Subcutaneous abdominal adipose tissue (tissue), 5 donors: Measurements from ENCODE around the gene COL6A1.

Source experiments
- H3K27ac ChIP-seq: one replicate; pipeline ENCODE4 v1.7.0; 2013; ENCODE audit warnings: low read depth, mild to moderate bottlenecking, inconsistent platforms, low read length, moderate library complexity
- H3K27me3 ChIP-seq, 5 donors: one replicate each; pipeline ENCODE4 v1.7.0; 2013; ENCODE audit warnings: low read length in 5 of 5, inconsistent platforms in 1 of 5; ENCODE audit not compliant: control insufficient read depth in 5 of 5, insufficient read depth in 4 of 5
- H3K36me3 ChIP-seq, 5 donors: one replicate each; pipeline ENCODE4 v1.7.0; 2013; ENCODE audit warnings: low read length in 5 of 5; ENCODE audit not compliant: control insufficient read depth in 5 of 5, insufficient read depth in 5 of 5
- H3K4me1 ChIP-seq, 5 donors: one replicate each; pipeline ENCODE4 v1.7.0; 2013; ENCODE audit warnings: low read length in 5 of 5, mild to moderate bottlenecking in 3 of 5, moderate library complexity in 1 of 5; ENCODE audit not compliant: control insufficient read depth in 5 of 5, insufficient read depth in 5 of 5
- H3K4me3 ChIP-seq, 5 donors: one replicate each; pipeline ENCODE4 v1.7.0; 2013; ENCODE audit warnings: low read length in 5 of 5, low read depth in 1 of 5
- H3K9ac ChIP-seq, 5 donors: one replicate each; pipeline ENCODE4 v1.7.0; 2013; ENCODE audit warnings: low read length in 5 of 5, mild to moderate bottlenecking in 4 of 5, moderate library complexity in 3 of 5
- H3K9me3 ChIP-seq, 5 donors: one replicate each; pipeline ENCODE4 v1.7.0; 2013; ENCODE audit warnings: low read length in 5 of 5; ENCODE audit not compliant: control insufficient read depth in 5 of 5
- donor health status: healthy.
- donor health status: healthy.
- donor health status: healthy.
- donor health status: healthy.
- donor health status: healthy.

The COL6A1 gene

DNA sequence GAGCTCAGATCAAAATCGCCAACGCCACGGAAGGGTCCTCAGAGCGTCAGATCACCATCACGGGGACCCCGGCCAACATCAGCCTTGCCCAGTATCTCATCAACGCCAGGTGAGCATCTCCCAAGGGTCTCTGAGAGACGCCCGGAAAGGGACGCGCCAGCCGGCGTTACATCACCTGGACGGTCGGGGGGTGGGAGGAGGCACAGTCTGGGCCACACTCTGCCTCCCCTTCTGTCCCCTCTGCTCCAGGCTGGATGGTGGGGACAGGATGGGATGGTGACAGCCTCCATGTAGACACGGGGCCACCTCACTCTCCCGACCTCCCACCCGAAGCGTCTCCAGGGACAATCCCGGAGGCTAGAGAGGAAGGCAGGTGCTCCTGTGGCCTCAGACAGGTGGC is 41.5 kb upstream of the COL6A1 start:
- Histone ChIP-seq H3K27ac (no peak overlapping the region), H3K9me3 (peaks cover 0 to 13% (median 5%) of the 10 kb centered on the region in 5 donors), H3K36me3 (peaks cover 0 to 4% (median 0%) of the 10 kb centered on the region in 5 donors), H3K4me3 (no peak overlapping the region), H3K9ac (no peak overlapping the region), H3K4me1 (no peaks in the 10 kb centered on the region), H3K27me3 (no peaks in the 10 kb centered on the region)

DNA sequence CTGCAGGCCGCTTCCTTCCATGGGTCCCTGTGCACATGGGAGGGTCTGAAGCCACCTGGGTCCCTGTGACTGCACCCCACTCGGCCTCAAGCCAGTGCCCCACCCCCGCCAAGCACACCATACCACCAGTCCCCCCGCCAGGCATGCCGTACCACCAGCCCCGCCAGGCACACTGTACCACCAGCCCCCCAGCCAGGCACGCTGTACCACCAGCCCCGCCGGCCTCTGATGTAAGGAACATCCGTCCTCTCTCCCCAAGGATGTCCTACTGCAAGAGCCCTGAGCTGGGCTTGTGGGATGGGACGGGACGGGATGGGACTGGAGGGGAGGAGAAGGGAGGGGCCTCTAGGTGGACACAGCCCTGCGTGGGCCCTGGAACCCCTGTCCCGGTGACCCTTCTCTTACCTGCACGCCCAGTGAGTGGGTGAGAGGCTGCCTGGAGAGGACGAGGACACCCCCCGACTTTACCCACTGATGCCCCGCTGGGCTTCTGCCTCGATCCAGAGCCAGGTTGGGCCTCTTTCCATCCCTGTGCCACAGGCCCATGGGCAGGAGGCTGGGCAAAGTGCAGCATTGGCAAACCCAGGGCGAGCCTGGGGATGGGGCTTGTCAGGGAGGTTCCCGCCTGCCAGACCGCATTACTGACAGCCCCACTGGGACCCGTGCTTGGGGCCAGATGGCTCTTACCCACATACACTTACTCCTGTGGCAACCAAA is 40.8 kb upstream of the COL6A1 start:
- H3K27ac ChIP-seq, result no peak overlapping the region
- H3K9ac ChIP-seq, result no peak overlapping the region
- H3K36me3 ChIP-seq, result peaks cover 0 to 3% (median 0%) of the 10 kb centered on the region in 5 donors
- no peak overlapping the region for H3K4me3 ChIP-seq
- H3K9me3 ChIP-seq, result peaks cover 0 to 6% (median 5%) of the 10 kb centered on the region in 5 donors
- no peaks in the 10 kb centered on the region for H3K4me1 ChIP-seq
- H3K27me3 ChIP-seq, result no peaks in the 10 kb centered on the region

DNA sequence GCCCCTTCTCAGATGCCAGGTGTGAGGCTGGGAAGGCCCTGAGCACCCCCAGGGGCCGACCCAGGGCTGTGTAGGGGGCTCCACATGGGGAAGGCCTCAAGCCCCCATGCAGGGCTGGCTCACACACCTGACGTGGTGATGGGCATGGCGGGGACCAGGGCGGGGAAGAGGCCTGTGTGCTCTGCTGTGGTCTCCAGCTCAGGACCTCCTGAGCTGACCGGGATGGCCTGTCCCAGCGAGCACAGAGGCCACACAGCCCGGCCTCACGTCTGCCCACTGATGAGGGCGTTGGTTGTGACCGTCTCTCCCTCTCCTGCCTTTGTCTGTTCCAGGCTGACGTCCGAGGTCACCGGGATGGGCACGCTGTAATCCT is 40.2 kb upstream of the COL6A1 start:
- Histone ChIP-seq H3K4me1 (no peaks in the 10 kb centered on the region), H3K9me3 (peaks cover 0 to under 1% (median 0%) of the 10 kb centered on the region in 5 donors), H3K27ac (no peak overlapping the region), H3K27me3 (no peaks in the 10 kb centered on the region), H3K9ac (no peak overlapping the region), H3K36me3 (no peaks in the 10 kb centered on the region), H3K4me3 (no peak overlapping the region)

DNA sequence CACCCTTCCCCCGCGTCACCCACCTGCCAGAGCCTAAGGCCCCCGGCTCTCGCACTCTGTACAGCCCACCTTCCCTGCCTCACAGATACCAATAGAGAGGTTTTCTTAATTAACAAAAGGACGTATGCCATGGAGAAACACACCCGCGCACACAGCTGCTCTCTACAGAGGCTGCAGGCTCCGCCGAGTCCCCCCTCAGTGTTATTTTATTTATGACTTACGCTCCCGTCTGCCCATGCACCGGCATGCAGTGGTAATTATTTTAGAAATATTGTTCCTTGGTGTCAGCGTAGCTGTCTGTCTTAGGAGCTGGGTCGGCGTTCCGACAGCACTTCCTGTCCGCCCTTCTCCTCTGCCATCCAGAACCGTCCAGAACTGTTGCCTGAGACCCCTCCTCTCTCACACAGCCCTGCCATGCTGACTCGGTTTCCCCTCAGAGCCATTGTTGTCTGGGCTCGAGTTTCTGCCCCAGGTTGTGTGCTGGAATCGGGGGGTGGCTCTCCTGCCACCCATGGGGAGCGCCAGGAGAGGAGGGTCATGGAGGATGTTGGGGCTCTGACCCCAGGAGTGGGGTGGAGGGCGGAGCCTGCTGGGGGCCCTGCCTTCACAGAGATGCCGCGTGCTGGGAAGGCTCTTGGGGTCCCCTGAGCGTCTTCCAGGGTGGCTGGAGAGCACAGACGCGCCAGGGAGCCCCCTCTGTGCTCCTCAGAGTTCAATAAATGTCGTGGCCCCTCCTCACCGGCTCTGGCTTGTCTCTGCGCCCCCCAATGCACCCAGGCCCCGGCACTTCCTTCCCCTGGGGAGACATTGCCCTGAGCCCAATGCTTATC is 39.6 kb upstream of the COL6A1 start:
- Histone ChIP-seq H3K9ac (no peak overlapping the region), H3K36me3 (no peaks in the 10 kb centered on the region), H3K27ac (no peak overlapping the region), H3K4me1 (no peaks in the 10 kb centered on the region), H3K9me3 (no peaks in the 10 kb centered on the region), H3K27me3 (no peaks in the 10 kb centered on the region), H3K4me3 (no peak overlapping the region)

DNA sequence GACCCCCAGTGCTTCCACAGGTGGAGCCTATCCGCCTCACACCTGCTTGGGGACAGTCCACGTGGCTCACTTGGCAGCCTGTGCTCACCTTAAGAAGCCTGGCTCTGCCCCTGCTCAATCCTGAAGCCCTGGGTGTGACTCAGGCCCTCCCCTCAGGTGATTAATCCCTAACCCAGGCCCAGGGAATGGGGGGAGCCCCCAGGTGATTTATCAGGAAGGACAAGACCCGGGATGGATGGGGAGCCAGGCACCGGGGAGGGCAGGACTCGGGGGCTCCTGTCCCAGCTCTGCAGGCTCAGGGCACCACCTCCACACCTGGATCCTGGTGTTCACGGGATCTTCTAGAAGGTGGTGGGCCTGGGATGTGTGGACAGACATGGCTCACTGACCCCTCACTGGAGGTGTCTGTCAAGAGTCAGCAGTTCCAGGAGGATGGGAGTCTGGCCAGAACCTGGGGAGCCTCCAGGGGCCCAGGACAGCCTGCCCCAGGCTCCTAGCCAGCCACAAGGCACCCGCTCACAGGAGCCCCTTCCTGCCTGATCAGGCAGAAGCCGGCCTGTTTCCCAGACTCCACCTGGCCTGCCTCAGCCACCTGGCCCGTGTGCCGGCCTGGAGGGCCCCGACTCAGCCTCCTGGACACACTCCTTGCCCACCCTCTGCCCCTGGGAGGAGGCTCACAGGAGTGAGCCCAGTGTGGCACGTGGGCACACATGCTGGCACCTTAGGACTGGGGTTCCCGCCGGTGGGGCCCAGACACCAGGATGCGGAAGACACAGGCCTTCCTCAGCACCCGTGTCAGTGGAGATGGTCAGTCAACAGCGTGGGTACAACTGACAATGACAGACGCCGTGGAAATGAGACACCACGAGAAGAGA is 38.6 kb upstream of the COL6A1 start:
- H3K4me1 ChIP-seq, result no peaks in the 10 kb centered on the region
- no peak overlapping the region for H3K9ac ChIP-seq
- no peaks in the 10 kb centered on the region for H3K36me3 ChIP-seq
- no peaks in the 10 kb centered on the region for H3K27me3 ChIP-seq
- H3K27ac ChIP-seq, result no peak overlapping the region
- H3K4me3 ChIP-seq, result no peak overlapping the region
- no peaks in the 10 kb centered on the region for H3K9me3 ChIP-seq

DNA sequence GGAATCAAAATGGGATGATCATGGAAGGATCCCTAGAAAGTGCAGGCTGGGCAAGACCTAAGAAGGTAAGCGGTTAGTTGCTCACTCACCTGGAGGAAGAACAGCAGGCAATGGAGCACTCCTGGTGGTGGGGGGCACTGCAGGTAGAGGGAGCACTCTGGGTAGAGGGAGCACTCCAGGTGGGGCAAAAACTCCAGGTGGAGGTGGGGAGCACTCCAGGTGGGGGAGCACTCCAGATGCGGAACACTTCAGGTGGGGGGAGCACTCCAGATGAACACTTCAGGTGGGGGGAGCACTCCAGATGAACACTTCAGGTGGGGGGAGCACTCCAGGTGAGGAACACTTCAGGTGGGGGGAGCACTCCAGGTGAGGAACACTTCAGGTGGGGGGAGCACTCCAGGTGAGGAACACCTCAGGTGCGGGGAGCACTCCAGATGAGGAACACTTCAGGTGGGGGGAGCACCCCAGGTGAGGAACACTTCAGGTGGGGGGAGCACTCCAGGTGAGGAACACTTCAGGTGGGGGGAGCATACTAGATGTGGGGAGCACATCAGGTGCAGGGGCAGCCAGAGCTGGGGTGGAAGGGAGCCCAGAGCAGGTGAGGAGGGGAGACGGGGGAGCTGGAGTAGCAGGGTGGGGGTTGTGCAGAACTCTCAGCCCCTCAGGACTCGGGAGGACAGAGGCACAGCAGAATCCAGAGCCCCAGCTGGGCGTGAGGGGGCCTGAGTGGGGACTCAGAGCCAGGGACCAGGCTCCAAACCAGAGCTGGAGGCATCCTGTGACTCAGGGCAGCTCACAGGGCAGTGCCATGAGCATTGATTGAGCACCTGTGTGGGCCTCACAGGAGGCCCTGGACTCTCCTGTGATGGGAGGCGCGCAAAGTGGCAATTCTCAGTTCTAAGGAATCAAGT is 37.7 kb upstream of the COL6A1 start:
- Histone ChIP-seq H3K9me3 (no peaks in the 10 kb centered on the region), H3K9ac (no peak overlapping the region), H3K27ac (no peak overlapping the region), H3K36me3 (no peaks in the 10 kb centered on the region), H3K4me3 (no peak overlapping the region), H3K27me3 (peaks cover 0 to 2% (median 0%) of the 10 kb centered on the region in 5 donors), H3K4me1 (peaks cover 0 to 3% (median under 1%) of the 10 kb centered on the region in 5 donors)

DNA sequence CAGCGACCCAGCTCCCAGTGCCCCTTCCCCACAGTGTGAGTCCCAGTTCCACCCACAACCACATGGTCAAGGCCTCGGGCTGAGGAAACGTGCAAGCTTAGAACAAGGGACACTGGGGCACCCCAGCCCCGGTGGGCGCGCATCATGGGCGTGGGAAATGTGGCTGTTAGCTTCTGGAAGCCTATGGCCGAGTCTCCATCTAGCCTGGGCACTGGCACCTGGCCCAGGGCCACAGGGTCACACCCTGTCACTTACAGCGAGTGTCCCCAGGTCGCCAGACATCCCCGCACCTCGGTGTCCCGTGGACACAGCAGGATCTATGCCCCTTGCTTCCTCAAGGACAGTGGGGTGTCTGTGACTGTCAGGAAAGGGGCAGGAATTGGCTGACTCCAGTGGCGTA is 37.0 kb upstream of the COL6A1 start:
- Histone ChIP-seq H3K27ac (no peak overlapping the region), H3K36me3 (no peaks in the 10 kb centered on the region), H3K4me1 (peaks cover 0 to 9% (median 7%) of the 10 kb centered on the region in 5 donors), H3K4me3 (no peak overlapping the region), H3K9ac (no peak overlapping the region), H3K9me3 (no peaks in the 10 kb centered on the region), H3K27me3 (peaks cover 0 to 7% (median 0%) of the 10 kb centered on the region in 5 donors)

DNA sequence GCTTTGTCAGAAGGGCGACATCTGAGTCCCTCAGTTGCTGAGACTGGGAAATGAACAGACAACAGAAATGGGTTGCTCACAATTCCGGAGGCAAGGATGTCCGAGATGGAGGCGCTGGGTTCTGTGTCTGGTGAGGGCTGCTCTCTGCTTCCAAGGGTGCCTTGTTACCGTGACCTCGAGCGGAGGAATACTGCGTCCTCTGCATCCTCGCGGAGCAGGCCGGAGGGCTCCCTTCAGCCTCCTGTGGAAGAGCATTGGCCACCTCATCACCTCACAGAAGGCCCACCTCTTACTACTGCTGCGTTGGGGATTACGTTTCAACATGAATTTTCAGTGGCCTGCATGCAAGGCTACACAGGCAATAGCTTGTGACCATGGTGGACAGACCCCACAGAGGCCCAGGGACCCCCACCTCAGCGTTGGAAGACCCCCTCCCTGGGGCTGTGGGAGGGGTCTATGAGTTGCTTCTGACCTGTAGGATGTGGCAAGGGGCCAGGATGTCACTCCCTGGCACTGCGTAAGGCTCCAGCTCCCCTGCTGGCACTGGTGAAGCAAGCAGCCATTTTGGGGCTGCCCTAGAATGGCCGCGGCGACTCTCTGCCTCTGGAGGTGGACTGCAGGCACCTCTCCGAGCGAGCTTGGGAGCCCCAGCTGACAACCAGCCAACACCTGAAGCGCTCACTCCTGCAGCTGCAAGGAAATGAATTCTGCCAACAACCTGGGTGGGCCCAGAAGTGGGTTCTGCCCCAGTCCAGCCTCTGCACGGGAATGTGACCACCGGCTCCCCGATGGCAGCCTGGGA is 36.3 kb upstream of the COL6A1 start:
- Histone ChIP-seq H3K27me3 (peaks cover 0 to 13% (median 3%) of the 10 kb centered on the region in 5 donors), H3K27ac (no peak overlapping the region), H3K9ac (no peak overlapping the region), H3K36me3 (no peaks in the 10 kb centered on the region), H3K9me3 (no peaks in the 10 kb centered on the region), H3K4me3 (no peak overlapping the region), H3K4me1 (peaks cover 0 to 16% (median 13%) of the 10 kb centered on the region in 5 donors)

DNA sequence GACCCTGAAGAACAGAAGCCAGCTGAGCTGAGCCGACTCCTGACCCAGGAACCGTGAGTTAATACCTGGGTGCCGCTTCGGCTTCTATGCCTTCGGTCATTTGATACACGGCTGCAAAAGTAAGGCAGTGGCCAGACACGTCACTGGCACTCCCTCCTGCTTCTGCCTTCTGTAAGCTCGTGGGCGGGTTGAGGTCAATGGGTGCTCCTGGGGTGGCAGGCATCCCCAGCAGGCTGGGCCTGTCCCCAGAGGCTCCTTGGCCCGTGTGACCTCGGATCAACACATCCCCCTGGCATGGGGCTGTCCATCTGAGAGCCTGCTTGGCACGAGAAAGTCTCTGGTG is 35.7 kb upstream of the COL6A1 start:
- H3K27ac ChIP-seq, result no peak overlapping the region
- H3K4me1 ChIP-seq, result peaks cover 0 to 21% (median 19%) of the 10 kb centered on the region in 5 donors

More for the DNA sequence above, 35.7 kb upstream of the COL6A1 start:
- Histone ChIP-seq H3K4me3 (no peak overlapping the region), H3K9me3 (no peaks in the 10 kb centered on the region), H3K36me3 (no peaks in the 10 kb centered on the region), H3K9ac (no peak overlapping the region), H3K27me3 (peaks cover 0 to 18% (median 3%) of the 10 kb centered on the region in 5 donors)
